ENCODE measurements around the gene KCNT1. TPM values are rescaled to one million over a fixed set of nuclear protein-coding genes. Genes with fewer than 3 reads are reported as not detected.

The KCNT1 gene
- total RNA-seq, 1 donor from 2014 or later, result not detected

DNA sequence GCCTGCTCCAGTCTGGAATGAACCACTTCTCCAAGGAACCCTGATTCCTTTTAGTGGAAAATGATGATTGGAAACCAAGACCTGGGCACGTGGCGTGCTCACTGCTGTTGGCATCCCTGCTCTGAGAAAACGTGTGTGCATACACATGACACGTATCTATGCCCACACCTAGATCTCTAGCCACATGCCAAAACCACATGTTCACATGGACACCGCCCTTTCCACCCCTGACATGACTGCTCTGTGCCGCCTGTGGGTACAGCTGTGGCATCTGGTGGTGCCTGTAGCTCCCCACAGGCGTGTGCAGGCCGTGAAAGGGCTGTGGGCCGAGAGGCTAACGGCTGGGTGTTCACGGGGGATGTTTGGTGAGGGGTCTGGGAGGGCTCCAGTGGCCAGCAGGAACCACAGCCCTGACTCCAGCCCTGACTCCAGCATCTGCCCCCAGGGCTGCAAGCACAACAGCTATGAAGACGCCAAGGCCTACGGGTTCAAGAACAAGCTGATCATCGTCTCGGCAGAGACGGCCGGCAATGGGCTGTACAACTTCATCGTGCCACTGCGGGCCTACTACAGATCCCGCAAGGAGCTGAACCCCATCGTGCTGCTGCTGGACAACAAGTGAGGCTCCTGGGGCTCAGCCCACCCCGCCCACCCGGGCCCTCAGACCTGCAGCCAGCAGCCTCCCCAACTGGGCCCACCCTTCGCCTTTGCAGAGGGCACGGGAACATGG lies 75.1 kb downstream of the KCNT1 start:
- Mint-ChIP-seq H3K9me3 (ENCODE audit: unreplicated experiment) (no peaks in the 10 kb centered on the region), H3K4me3 (ENCODE audit: unreplicated experiment) (no peak overlapping the region)

DNA sequence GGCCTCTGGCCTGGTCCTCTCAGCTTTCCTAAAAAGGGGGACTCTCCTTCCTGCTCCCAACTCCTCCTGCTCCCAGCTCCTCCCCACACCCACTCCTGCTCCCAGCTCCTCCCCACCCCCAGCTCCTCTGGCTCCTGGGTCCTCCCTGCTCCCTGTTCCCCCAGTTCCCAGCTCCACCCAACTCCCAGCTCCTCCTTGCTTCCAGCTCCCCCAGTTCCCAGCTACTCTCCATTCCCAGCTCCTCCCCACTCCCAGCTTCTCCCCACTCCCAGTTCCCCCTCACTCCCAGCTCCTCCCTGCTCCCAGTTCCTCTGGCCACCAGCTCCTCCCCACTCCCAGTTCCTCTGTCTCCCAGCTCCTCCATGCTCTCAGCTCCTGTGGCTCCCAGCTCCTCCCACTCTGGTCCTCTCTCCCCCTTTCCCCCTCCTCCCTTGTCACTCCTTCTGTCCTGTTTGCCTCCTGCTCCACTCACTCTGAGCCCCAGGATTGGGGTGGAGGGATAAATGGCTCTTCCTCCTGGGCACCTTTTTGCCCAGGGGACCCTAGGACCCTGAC lies 75.7 kb downstream of the KCNT1 start:
- Mint-ChIP-seq H3K27me3 (ENCODE audit: low read depth, unreplicated experiment) (peaks cover 39% of the 10 kb centered on the region), H3K4me1 (ENCODE audit: low read depth, unreplicated experiment) (no peaks in the 10 kb centered on the region), H3K27ac (ENCODE audit: unreplicated experiment) (no peak overlapping the region), H3K36me3 (ENCODE audit: low read depth, unreplicated experiment) (no peaks in the 10 kb centered on the region), H3K9me3 (ENCODE audit: unreplicated experiment) (no peaks in the 10 kb centered on the region), H3K4me3 (ENCODE audit: unreplicated experiment) (no peak overlapping the region)
- no peaks in the 10 kb centered on the region for H4K20me1 ChIP-seq (ENCODE audit: insufficient read depth, low read length)
- H3K79me2 ChIP-seq (ENCODE audit: insufficient read depth, low read length), result no peaks in the 10 kb centered on the region
- no peak overlapping the region for H3K9ac ChIP-seq (ENCODE audit: low read length)
- H3K27me3 ChIP-seq (ENCODE audit: insufficient read depth, low read length), result no peaks in the 10 kb centered on the region
- H3K27ac ChIP-seq (ENCODE audit: low read depth, low read length), result no peak overlapping the region
- no peaks in the 10 kb centered on the region for H3K9me3 ChIP-seq (ENCODE audit: insufficient read depth, low read depth, low read length)
- no peak for TF ChIP-seq EZH2 (IDR thresholded peaks at IDR 0.05; ENCODE audit: insufficient read depth, low read length)
- TF ChIP-seq, protein P1, sequence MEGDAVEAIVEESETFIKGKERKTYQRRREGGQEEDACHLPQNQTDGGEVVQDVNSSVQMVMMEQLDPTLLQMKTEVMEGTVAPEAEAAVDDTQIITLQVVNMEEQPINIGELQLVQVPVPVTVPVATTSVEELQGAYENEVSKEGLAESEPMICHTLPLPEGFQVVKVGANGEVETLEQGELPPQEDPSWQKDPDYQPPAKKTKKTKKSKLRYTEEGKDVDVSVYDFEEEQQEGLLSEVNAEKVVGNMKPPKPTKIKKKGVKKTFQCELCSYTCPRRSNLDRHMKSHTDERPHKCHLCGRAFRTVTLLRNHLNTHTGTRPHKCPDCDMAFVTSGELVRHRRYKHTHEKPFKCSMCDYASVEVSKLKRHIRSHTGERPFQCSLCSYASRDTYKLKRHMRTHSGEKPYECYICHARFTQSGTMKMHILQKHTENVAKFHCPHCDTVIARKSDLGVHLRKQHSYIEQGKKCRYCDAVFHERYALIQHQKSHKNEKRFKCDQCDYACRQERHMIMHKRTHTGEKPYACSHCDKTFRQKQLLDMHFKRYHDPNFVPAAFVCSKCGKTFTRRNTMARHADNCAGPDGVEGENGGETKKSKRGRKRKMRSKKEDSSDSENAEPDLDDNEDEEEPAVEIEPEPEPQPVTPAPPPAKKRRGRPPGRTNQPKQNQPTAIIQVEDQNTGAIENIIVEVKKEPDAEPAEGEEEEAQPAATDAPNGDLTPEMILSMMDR (IDR thresholded peaks at IDR 0.05; ENCODE audit: insufficient read depth, low read depth, low read length), result no peak
- H3K4me1 ChIP-seq (ENCODE audit: insufficient read depth, low read length), result no peaks in the 10 kb centered on the region
- no peaks in the 10 kb centered on the region for H3K36me3 ChIP-seq (ENCODE audit: insufficient read depth, low read length)
- no peak overlapping the region for H2AFZ ChIP-seq (ENCODE audit: low read depth, low read length)
- no peak overlapping the region for H3K4me2 ChIP-seq (ENCODE audit: low read length)
- H3K4me3 ChIP-seq (ENCODE audit: insufficient read depth, low read depth, low read length), result no peak overlapping the region
- no peak for DNase-seq (ENCODE audit: low read depth)
- FAIRE-seq, result no peak

More for the DNA sequence above, 75.1 kb downstream of the KCNT1 start:
- DNase-seq (ENCODE audit: low read depth) (no peak), FAIRE-seq (no peak)
- Histone ChIP-seq H3K9ac (ENCODE audit: low read length) (no peak overlapping the region), H3K27ac (ENCODE audit: low read depth, low read length) (no peak overlapping the region), H3K79me2 (ENCODE audit: insufficient read depth, low read length) (no peaks in the 10 kb centered on the region), H4K20me1 (ENCODE audit: insufficient read depth, low read length) (no peaks in the 10 kb centered on the region), H3K36me3 (ENCODE audit: insufficient read depth, low read length) (no peaks in the 10 kb centered on the region), H3K27me3 (ENCODE audit: insufficient read depth, low read length) (no peaks in the 10 kb centered on the region), H2AFZ (ENCODE audit: low read depth, low read length) (no peak overlapping the region), H3K4me1 (ENCODE audit: insufficient read depth, low read length) (no peaks in the 10 kb centered on the region), H3K4me3 (ENCODE audit: insufficient read depth, low read depth, low read length) (no peak overlapping the region), H3K4me2 (ENCODE audit: low read length) (no peak overlapping the region), H3K9me3 (ENCODE audit: insufficient read depth, low read depth, low read length) (no peaks in the 10 kb centered on the region)
- TF ChIP-seq, protein P1 (IDR thresholded peaks at IDR 0.05; ENCODE audit: insufficient read depth, low read depth, low read length), result no peak
- TF ChIP-seq EZH2 (IDR thresholded peaks at IDR 0.05; ENCODE audit: insufficient read depth, low read length), result no peak
- H3K4me1 Mint-ChIP-seq (ENCODE audit: low read depth, unreplicated experiment), result no peaks in the 10 kb centered on the region
- H3K27me3 Mint-ChIP-seq (ENCODE audit: low read depth, unreplicated experiment), result peaks cover 33% of the 10 kb centered on the region
- no peak overlapping the region for H3K27ac Mint-ChIP-seq (ENCODE audit: unreplicated experiment)
- no peaks in the 10 kb centered on the region for H3K36me3 Mint-ChIP-seq (ENCODE audit: low read depth, unreplicated experiment)

DNA sequence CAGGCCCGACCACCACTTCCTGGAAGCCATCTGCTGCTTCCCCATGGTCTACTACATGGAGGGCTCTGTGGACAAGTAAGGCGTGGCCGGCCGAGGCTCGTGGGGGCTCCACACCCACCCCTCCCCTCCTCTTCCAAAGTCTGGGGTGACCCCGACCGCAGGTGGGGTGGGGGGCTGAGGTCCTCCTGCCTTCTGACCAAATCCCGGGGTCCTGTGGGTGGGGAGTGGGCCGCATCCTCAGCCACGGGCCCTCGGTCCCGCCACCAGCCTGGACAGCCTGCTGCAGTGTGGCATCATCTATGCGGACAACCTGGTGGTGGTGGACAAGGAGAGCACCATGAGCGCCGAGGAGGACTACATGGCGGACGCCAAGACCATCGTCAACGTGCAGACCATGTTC lies 76.4 kb downstream of the KCNT1 start:
- no peaks in the 10 kb centered on the region for H3K36me3 ChIP-seq (ENCODE audit: insufficient read depth, low read length)
- H3K27me3 ChIP-seq (ENCODE audit: insufficient read depth, low read length), result no peaks in the 10 kb centered on the region
- Mint-ChIP-seq H3K27me3 (ENCODE audit: low read depth, unreplicated experiment) (peaks cover 46% of the 10 kb centered on the region), H3K9me3 (ENCODE audit: unreplicated experiment) (no peaks in the 10 kb centered on the region), H3K36me3 (ENCODE audit: low read depth, unreplicated experiment) (no peaks in the 10 kb centered on the region), H3K27ac (ENCODE audit: unreplicated experiment) (no peak overlapping the region), H3K4me3 (ENCODE audit: unreplicated experiment) (no peak overlapping the region), H3K4me1 (ENCODE audit: low read depth, unreplicated experiment) (no peaks in the 10 kb centered on the region)
- H3K4me3 ChIP-seq (ENCODE audit: insufficient read depth, low read depth, low read length), result no peak overlapping the region
- no peak for FAIRE-seq
- no peak overlapping the region for H3K9ac ChIP-seq (ENCODE audit: low read length)
- H4K20me1 ChIP-seq (ENCODE audit: insufficient read depth, low read length), result no peaks in the 10 kb centered on the region
- no peak for DNase-seq (ENCODE audit: low read depth)
- H3K79me2 ChIP-seq (ENCODE audit: insufficient read depth, low read length), result no peaks in the 10 kb centered on the region
- no peaks in the 10 kb centered on the region for H3K4me1 ChIP-seq (ENCODE audit: insufficient read depth, low read length)
- no peak overlapping the region for H3K4me2 ChIP-seq (ENCODE audit: low read length)
- no peaks in the 10 kb centered on the region for H3K9me3 ChIP-seq (ENCODE audit: insufficient read depth, low read depth, low read length)
- no peak for TF ChIP-seq EZH2 (IDR thresholded peaks at IDR 0.05; ENCODE audit: insufficient read depth, low read length)
- TF ChIP-seq, protein P1 (IDR thresholded peaks at IDR 0.05; ENCODE audit: insufficient read depth, low read depth, low read length), result no peak
- H2AFZ ChIP-seq (ENCODE audit: low read depth, low read length), result no peak overlapping the region
- H3K27ac ChIP-seq (ENCODE audit: low read depth, low read length), result no peak overlapping the region
